BLaER1 (cell line): ENCODE results near the gene CACNA1C.

Experiments used
- H3K27ac ChIP-seq: shearing (Covaris generic); formaldehyde crosslinking; 2 replicates; pipeline ENCODE4 v1.8.1; 2022
- H3K27me3 ChIP-seq: shearing (Covaris generic); formaldehyde crosslinking; 2 replicates; pipeline ENCODE4 v1.8.1; 2022
- H3K36me3 ChIP-seq: shearing (Covaris generic); formaldehyde crosslinking; 2 replicates; pipeline ENCODE4 v1.8.1; 2022
- H3K4me1 ChIP-seq: shearing (Covaris generic); formaldehyde crosslinking; 2 replicates; pipeline ENCODE4 v1.8.1; 2022
- H3K4me2 ChIP-seq: shearing (Covaris generic); formaldehyde crosslinking; 2 replicates; pipeline ENCODE4 v1.8.1; 2022
- H3K4me3 ChIP-seq: shearing (Covaris generic); formaldehyde crosslinking; 2 replicates; pipeline ENCODE4 v1.8.1; 2022
- H3K9ac ChIP-seq: shearing (Covaris generic); formaldehyde crosslinking; 2 replicates; pipeline ENCODE4 v1.8.1; 2022
- H3K9me3 ChIP-seq: shearing (Covaris generic); formaldehyde crosslinking; 2 replicates; pipeline ENCODE4 v1.8.1; 2022
- H4K20me1 ChIP-seq: shearing (Covaris generic); formaldehyde crosslinking; 2 replicates; pipeline ENCODE4 v1.8.1; 2022
- Cebpa-rat ChIP-seq: shearing (Covaris generic); IDR thresholded peaks from 2 replicates; pipeline ENCODE4 v1.8.1; 2022

The CACNA1C gene

DNA sequence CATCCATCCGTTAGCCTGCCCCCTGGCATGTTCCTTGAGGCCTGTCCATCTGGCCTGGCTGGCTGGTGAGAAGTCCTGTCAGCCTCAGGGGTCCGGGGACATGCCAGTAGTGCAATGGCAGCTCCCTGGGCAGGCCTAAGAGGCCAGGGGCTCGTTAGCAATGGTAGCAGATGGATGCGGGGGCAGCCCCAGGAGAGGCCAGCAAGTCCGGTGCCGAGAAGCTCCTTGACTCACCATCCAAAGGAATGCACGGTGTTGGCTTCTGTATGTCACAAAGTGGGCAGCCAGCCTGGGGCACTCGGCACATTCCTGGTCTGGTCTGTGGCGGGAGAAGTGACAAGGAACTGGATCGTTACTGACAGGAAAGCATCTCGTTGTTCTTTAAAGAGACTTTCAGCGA is 319.9 kb downstream of the CACNA1C start:
- Histone ChIP-seq H3K27ac (no peak overlapping the region), H4K20me1 (no peaks in the 10 kb centered on the region), H3K9ac (no peak overlapping the region), H3K36me3 (no peaks in the 10 kb centered on the region), H3K4me3 (no peak overlapping the region), H3K27me3 (no peaks in the 10 kb centered on the region), H3K4me1 (no peaks in the 10 kb centered on the region), H3K4me2 (no peak overlapping the region), H3K9me3 (no peaks in the 10 kb centered on the region)
- TF ChIP-seq Cebpa-rat: no peak

DNA sequence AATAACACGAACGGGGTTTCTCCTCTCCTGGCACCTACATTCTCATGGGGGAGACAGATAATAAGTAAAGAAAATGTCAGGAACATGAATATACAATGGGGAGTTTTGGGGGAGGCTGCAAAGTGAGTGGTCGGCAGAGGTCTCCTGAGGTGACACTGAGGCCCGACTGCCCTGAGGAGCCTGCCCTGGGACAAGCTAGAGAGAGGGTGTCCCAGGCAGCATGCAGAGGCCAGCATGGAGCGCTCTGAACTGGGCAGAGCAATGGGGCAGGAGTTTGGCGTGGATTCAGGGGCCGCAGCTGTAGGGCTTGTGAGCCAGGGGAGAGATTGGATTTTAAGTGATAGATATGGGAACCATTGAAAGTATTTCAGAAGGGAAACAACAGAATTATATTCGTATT is 320.5 kb downstream of the CACNA1C start:
- H3K4me1 ChIP-seq: peaks cover 4% of the 10 kb centered on the region
- no peak for TF ChIP-seq Cebpa-rat
- H3K27ac ChIP-seq: no peak overlapping the region
- no peaks in the 10 kb centered on the region for H4K20me1 ChIP-seq
- no peak overlapping the region for H3K4me3 ChIP-seq
- no peaks in the 10 kb centered on the region for H3K36me3 ChIP-seq
- no peak overlapping the region for H3K4me2 ChIP-seq
- H3K27me3 ChIP-seq: no peaks in the 10 kb centered on the region
- no peak overlapping the region for H3K9ac ChIP-seq
- no peaks in the 10 kb centered on the region for H3K9me3 ChIP-seq

DNA sequence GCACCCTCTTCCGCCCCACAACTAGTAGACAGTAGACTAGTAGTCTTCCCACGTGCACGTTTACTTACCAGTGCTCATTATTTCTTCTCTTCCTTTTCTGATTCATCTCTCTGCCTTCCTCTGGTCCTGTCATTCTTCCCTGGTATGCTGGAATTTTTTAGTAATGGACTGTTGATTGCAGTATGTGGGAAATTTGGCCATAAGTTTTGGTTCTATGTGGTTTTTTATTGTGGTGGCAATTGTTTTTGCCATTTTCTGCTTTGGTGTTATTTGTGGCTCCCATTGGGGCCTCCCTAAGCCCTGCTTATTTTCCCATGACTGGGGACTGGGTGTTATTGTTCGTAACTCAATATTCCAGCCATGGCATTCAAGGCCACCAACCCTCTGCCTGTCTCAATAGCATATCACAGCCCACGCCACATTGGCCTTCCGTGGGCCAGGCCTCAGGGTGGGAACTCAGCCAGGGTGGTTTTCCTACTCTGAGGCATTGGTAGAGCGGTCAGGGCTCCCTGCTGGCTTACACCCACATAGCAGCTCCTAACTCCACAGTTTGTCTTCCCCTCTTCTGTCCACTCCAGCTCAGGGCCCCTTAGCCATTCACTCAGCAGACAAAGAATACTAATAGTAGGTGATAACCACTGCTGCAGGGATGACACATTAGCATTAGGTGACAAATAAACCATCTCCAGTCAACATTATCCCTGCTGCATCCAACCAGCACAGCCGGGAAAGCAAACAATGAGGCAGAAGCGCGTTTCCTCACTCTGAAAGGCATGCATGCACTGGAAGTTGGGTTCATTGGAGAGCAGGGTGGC is 321.5 kb downstream of the CACNA1C start:
- Histone ChIP-seq H3K9me3 (no peaks in the 10 kb centered on the region), H3K4me1 (peaks cover 14% of the 10 kb centered on the region), H4K20me1 (no peaks in the 10 kb centered on the region), H3K36me3 (no peaks in the 10 kb centered on the region), H3K4me3 (no peak overlapping the region), H3K27ac (no peak overlapping the region), H3K9ac (no peak overlapping the region), H3K4me2 (no peak overlapping the region), H3K27me3 (no peaks in the 10 kb centered on the region)
- no peak for TF ChIP-seq Cebpa-rat

DNA sequence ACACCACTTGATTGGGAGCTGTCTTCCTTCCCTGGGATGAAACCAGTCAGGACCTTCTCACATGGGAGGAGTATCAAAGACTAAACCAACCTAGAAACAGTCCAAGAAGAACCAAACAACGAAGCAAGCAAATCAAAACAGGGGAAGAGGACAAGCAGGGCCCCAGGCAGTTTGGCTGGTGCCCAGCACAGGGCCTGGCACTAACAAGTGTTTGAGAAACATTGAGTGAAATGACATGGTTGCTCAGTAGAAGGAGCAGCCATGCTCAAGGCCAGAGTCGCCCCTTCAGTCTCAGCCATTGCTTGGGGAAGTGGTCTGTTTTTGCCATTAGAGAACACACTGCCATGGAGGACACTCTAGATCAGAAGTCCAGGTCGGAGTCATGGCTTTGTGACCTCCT is 323.1 kb downstream of the CACNA1C start:
- no peak overlapping the region for H3K27ac ChIP-seq
- no peaks in the 10 kb centered on the region for H3K9me3 ChIP-seq

DNA sequence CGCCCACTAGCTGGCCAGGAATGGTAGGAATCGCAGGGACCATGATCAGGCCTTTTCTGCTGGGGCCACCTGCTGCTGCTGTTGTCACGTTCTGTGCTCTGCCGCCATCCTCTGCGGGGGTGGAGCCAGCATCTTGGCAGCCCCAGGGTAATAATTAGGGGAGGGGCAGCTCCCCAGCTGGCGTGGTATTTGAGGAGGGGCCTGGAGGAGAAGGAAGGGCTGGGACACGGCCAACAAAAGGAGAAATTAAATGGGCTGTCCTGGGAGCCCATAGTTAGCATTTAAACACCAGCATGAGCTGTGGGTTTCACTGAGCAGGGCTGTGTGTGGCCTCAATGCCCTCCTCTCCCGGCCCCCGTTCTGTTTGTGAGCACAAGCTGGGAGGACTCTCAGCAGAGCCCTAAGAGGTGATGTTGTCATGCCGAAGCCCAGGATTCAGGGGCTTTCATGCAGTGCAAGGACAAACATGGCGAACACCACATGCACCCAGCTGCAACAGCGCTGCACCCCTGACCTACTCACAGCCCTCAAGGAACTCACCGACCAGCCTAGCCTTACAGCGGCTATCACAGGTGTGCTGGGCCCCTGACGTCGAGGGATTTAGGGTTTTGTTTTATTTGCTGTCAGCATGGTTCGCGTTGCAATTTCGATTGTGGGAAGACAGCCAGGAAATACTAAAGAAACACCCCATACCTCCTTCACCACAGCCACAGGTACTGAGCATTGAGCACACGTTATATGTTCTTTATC is 324.3 kb downstream of the CACNA1C start:
- H3K27me3 ChIP-seq: no peaks in the 10 kb centered on the region
- H3K4me3 ChIP-seq: no peak overlapping the region
- no peaks in the 10 kb centered on the region for H3K9me3 ChIP-seq
- H3K4me1 ChIP-seq: peaks cover 23% of the 10 kb centered on the region
- H3K27ac ChIP-seq: no peak overlapping the region
- no peak overlapping the region for H3K9ac ChIP-seq
- H3K4me2 ChIP-seq: no peak overlapping the region
- H4K20me1 ChIP-seq: no peaks in the 10 kb centered on the region
- no peaks in the 10 kb centered on the region for H3K36me3 ChIP-seq
- TF ChIP-seq Cebpa-rat: no peak

More for the DNA sequence above, 323.1 kb downstream of the CACNA1C start:
- H3K27me3 ChIP-seq: no peaks in the 10 kb centered on the region
- H3K36me3 ChIP-seq: no peaks in the 10 kb centered on the region
- no peak overlapping the region for H3K4me2 ChIP-seq
- no peaks in the 10 kb centered on the region for H4K20me1 ChIP-seq
- H3K4me3 ChIP-seq: no peak overlapping the region
- H3K9ac ChIP-seq: no peak overlapping the region
- H3K4me1 ChIP-seq: peaks cover 23% of the 10 kb centered on the region
- no peak for TF ChIP-seq Cebpa-rat

DNA sequence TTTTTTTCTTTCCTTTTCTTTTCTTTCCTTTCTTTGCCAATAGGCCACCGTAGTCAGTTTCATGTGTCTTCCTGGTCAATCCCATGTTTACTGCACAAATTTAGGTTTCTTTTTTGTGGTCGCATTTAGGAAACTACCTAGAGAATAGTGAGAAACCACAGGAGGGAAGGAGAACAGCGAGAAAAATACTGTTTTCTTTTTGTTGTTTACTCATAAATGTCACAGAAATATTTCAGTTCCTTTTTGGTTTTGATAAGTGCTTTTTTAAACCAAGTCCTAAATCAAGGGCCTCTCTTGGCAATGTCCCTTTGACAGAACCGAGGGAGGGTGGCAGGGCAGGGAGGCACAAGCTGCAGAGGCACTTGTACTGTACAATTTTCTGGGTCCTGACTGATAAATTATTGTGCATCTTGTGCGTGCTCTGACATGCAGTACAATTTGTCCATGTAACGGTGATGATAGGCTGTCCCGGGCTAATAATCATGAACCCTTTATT is 326.1 kb downstream of the CACNA1C start:
- peaks cover 23% of the 10 kb centered on the region for H3K4me1 ChIP-seq
- no peaks in the 10 kb centered on the region for H4K20me1 ChIP-seq
- H3K4me2 ChIP-seq: peak overlapping the region; percentile 66
- peak overlapping the region; percentile 45; the same call in 1 of the 2 replicates for H3K27ac ChIP-seq
- H3K27me3 ChIP-seq: no peaks in the 10 kb centered on the region
- no peaks in the 10 kb centered on the region for H3K9me3 ChIP-seq
- no peaks in the 10 kb centered on the region for H3K36me3 ChIP-seq
- no peak overlapping the region for H3K9ac ChIP-seq
- no peak overlapping the region for H3K4me3 ChIP-seq
- TF ChIP-seq Cebpa-rat: no peak

DNA sequence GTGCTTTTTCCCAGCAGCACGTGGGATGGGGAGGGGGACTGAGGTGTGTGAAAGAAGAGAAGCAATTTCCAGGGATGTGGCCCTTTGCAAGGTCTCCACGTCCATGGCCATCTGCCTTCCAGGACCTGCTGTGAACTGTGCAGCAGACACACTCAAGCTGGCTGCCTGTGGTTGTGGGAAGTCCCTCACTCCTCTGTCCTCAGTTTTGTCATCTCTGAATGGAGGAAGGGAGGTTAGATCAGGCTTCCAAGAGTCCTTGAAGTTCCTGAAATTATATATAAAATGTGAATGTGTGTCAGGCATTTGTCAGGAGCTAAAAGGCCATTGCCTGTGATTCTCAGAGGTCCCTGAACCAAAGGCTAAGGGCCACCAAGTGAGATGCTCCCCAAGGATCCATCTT is 328.2 kb downstream of the CACNA1C start:
- H3K9ac ChIP-seq: no peak overlapping the region
- no peaks in the 10 kb centered on the region for H3K27me3 ChIP-seq
- no peak overlapping the region for H3K27ac ChIP-seq
- no peaks in the 10 kb centered on the region for H4K20me1 ChIP-seq
- no peak for TF ChIP-seq Cebpa-rat
- no peak overlapping the region for H3K4me2 ChIP-seq
- peaks cover 23% of the 10 kb centered on the region for H3K4me1 ChIP-seq
- H3K4me3 ChIP-seq: no peak overlapping the region
- no peaks in the 10 kb centered on the region for H3K36me3 ChIP-seq
- H3K9me3 ChIP-seq: no peaks in the 10 kb centered on the region

DNA sequence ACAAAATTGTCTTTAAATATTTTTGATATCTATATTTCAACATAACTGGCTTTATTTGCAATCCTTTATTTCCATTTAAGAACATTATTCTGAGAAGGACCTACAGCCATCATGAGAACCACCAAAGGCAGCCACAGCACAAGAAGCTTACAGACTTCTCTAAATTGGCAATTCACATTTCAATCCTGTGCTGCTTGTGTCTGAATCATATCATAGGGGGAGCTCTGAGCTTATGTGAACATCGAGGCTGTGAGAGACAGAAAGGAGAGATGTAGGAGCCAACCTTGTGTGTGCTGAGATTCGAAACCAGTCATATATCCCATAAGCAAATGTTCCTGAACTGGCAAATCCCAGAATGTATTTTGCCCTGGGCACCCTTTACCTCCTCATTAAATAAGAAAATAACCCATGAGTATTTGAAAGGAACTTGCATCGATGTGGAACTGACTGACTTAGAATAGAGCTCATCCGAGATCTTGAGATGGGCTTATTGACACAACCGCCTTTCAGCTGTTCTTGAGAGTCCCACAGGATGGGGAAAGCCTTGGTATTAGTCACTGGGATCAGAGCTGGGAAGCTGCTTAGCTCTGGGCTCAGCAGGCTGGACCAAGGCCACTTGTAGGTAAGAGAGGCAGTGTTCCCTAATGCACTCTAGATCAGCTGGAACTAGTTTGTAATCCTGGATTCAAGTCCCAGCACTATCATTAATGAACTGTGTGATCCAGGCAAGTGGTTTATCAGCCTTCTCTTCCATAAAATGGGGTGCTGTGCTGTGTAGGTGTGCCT is 329.8 kb downstream of the CACNA1C start:
- no peak overlapping the region for H3K4me2 ChIP-seq
- H3K27ac ChIP-seq: no peak overlapping the region
- no peak overlapping the region for H3K9ac ChIP-seq
- no peaks in the 10 kb centered on the region for H4K20me1 ChIP-seq
- no peak for TF ChIP-seq Cebpa-rat
- H3K9me3 ChIP-seq: no peaks in the 10 kb centered on the region
- no peaks in the 10 kb centered on the region for H3K27me3 ChIP-seq
- H3K4me3 ChIP-seq: no peak overlapping the region
- H3K4me1 ChIP-seq: peaks cover 23% of the 10 kb centered on the region
- no peaks in the 10 kb centered on the region for H3K36me3 ChIP-seq

DNA sequence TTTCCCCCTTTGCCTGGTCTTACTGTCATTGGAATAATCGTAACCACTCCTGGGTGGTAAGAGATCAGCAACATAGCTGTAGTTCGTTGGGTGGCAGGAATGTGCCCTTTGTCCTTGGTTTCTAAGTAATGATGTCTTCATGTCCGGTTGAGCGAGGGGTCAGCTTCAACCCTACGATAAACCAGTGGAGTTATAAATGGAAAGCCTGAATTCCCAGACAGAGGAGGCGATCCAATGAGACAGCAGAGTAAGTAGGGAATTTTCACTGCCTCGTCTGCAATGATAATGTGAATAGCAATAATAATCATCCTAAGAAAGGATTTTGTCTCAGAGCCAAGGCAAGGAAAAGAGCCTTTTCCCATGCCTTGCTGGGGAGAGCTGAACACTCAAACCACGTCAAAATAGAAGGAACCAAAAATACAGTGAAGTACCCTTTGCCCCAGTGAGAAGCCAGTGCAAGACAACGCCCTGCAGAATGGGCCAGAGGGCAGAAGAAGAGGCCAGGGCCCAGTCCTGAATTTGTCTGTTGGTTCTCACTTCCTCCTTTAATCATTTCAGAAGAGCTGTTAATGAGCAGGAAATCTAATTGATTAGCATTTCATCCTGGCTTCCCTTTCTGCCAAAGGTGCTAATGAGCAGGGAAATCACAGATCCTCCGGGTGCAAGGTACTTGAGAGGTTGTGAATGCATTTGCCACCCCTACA is 330.7 kb downstream of the CACNA1C start:
- no peak overlapping the region for H3K27ac ChIP-seq

More for the DNA sequence above, 330.7 kb downstream of the CACNA1C start:
- Histone ChIP-seq H3K9ac (no peak overlapping the region), H3K27me3 (no peaks in the 10 kb centered on the region), H3K4me2 (no peak overlapping the region), H3K4me1 (peaks cover 17% of the 10 kb centered on the region), H4K20me1 (no peaks in the 10 kb centered on the region), H3K9me3 (no peaks in the 10 kb centered on the region), H3K4me3 (no peak overlapping the region), H3K36me3 (no peaks in the 10 kb centered on the region)
- TF ChIP-seq Cebpa-rat: no peak
